Measurements from ENCODE around the gene CD38.

DNA sequence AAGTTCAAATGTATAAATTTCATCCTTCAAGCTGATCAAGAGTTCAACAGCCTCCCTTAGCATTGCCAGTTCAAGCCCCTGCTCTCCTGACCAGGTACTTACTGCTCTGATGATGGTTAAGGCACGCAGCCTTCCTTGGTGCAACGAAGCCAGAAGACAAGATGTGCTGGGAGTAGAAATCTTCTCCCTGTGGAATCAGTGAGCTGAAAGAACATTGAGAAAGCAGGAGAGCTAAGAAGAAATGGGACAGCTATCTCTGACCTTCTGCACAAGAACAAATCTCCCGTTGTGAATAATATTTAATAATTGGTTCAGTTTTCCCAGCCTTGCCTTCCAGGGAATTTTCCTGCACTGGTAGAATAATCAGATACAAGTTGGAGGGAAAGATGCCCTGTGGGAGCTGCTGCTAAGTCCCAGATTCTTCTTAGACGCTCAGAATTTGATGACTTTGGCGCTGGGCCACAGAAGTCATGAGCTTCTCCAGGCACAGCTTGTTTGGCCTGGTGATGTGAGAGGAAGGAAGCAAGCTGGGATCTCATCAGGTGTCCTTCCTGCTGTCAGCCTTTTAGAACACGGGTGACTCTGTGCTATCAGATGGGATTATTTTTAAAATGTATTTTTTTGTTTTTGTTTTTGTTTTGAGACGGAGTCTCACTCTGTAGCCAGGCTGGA lies 77.8 kb downstream of the CD38 start:
- TF ChIP-seq, protein P1, sequence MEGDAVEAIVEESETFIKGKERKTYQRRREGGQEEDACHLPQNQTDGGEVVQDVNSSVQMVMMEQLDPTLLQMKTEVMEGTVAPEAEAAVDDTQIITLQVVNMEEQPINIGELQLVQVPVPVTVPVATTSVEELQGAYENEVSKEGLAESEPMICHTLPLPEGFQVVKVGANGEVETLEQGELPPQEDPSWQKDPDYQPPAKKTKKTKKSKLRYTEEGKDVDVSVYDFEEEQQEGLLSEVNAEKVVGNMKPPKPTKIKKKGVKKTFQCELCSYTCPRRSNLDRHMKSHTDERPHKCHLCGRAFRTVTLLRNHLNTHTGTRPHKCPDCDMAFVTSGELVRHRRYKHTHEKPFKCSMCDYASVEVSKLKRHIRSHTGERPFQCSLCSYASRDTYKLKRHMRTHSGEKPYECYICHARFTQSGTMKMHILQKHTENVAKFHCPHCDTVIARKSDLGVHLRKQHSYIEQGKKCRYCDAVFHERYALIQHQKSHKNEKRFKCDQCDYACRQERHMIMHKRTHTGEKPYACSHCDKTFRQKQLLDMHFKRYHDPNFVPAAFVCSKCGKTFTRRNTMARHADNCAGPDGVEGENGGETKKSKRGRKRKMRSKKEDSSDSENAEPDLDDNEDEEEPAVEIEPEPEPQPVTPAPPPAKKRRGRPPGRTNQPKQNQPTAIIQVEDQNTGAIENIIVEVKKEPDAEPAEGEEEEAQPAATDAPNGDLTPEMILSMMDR (IDR thresholded peaks at IDR 0.05; ENCODE audit: insufficient read depth, low read depth, low read length): no peak
- TF ChIP-seq EZH2 (IDR thresholded peaks at IDR 0.05; ENCODE audit: insufficient read depth, low read length): no peak

All from astrocyte (in vitro differentiated cells and primary cell).